NT2/D1 (cell line): ENCODE results near the gene UACA.

Experiments
- SUZ12 ChIP-seq: IDR thresholded peaks from 2 replicates; pipeline ENCODE4 v1.6.1; 2011; ENCODE audit not compliant: insufficient read length, insufficient read depth; ENCODE audit errors: extremely low read depth
- YY1 ChIP-seq: IDR thresholded peaks from 2 replicates; pipeline ENCODE4 v1.6.1; 2011; ENCODE audit not compliant: insufficient read length, insufficient read depth
- ZNF274 ChIP-seq: IDR thresholded peaks from 2 replicates; pipeline ENCODE4 v1.6.1; 2011; ENCODE audit warnings: mild to moderate bottlenecking, low read depth, low read length

DNA sequence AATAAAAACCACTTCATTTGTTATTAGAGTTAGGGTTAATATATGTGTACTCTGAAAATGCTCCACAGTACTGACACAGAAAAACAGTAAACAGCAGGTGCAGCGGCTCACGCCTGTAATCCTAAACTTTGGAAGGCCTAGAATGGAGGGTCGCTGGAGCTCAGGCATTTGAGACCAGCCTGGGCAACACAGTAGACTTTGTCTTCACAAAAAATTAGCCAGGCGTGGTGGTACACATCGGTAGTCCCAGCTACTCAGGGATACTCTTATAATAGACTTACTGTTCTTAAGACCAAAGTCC, 40.3 kb downstream of the UACA start:
- TF ChIP-seq ZNF274 (no peak), YY1 (no peak), SUZ12 (no peak)
